NCI-H2029 treated with DMSO at 0.1 percent for 48 hours (cell line): Measurements from ENCODE around the gene CDKN1B.

Source experiments
- DNase-seq: peaks from one replicate; lab custom pipeline; 2025; lab: John Stamatoyannopoulos, UW

CDKN1B gene

DNA sequence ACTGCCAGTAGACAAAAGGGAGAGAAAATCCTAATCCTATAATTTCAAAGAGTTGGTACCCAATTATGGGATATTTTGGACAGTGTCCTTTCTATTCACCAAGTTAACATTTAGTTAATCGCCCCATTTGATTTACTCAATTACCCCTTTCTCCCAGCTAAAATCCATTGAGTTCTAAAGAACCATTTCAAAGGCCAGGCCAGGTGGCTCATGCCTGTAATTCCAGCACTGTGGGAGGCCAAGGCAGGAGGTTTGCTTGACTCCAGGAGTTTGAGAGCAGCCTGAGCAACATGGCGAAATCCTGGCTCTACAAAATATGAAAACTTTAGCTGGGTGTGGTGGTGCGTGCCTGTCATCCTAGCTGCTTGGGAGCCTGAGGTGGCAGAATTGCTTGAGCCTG, 15.7 kb upstream of the CDKN1B start:
- no peak for DNase-seq

GRCh38 chr12:12704593-12705230, 12.5 kb upstream of the CDKN1B start:
- peak; percentile 88 for DNase-seq

DNA sequence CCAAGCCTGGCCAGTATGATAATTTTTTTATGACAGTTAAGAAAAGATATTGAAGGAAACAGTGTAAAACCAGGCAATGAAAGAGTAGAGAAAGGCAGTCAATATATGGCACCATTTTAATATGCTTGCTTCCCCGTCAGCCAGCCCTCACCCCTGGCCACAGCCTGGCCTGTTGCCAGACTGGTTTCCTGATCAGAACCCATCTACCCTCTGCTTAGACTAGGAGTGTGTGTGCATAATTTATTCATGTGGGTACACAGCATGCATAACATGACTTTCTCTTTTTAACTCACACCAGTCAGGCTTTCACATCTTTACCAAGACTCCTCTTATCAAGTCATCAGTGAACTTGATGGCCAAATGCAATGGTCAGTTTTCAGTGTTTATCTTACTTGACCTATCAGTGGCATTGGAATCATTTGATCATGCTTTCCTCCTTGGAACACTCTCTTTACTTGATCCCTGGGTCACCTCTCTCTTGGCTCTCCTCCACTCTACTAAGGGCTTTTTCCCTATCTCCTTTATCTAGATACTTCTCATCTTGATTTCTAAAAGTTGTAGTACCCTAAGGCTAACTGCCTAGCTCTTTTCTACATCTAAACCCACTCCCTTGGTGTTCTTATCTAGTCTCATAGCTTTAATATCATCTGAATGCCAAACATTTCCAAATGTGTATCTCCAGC, 11.2 kb upstream of the CDKN1B start:
- DNase-seq: no peak

- no peak for DNase-seq
Observed at GRCh38 chr12:12713932-12714275, 3.3 kb upstream of the CDKN1B start.

DNA sequence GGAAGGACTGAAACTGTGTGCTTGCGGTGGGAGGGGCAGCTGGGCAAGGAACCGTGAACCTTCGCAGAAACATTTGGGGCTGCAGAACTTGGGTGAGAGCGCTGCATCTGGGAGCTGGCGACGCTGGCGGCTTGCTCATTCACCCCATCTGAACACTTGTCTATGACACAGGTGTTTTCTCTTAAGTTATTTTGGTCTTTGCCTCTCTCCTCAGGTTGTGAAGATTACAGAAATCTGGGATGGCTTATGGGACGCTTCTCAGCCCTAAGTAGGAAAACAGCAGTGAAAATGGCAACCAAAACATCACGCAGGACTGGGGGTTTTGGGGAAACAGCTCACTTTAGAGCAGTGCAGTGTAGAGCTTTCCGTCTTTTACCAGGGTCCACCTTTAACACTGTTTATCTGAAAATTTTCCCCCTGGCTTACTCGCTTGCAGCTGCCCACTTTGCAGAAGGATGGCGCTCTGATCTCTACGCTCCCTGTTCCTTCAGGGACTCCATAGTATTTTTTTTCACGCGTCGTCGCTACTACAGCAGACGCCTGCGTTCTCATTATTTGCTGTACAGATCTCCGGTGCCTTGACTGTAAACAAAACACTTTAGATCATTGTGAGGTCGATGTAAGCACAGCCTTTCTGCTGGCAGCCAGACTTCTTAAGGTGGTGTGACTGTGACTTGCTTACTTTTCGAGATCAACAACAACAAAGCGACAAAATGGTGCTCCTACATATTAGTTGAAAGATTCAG, 2.7 kb upstream of the CDKN1B start:
- DNase-seq: peak; percentile 57

GRCh38 chr12:12715128-12715458, 2.1 kb upstream of the CDKN1B start:
- no peak for DNase-seq

DNA sequence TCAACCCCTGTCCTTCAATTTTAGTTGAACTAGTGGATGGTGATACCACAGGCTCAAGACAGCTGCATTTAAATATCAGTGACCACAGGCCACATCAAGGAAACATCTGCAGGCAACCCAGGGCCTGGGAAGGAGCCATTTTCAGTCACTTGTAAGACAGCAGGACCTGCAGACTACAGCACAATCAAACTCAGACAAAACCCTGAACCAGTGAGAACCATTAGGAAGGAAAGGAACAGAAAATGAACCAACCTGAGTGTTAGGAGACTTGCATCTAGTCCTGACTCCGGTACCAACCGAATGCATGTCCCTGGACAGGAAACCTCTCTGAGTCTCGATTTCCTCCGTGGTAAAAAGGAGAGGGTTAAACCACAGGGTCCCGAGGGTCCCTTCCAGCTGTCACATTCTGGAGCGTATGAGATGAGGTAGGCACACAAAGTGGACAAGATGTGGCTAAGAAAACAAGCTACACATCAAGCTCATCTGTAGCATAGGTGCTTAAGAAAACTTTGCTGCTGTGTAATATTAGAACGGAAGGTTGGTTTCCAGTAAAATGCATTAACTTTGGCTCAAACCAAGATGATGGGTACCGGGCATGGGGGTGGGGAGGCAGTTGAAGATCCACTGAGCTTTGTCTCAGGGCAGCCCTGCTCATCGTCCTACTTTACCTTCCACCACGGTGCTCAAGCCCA, 1.6 kb upstream of the CDKN1B start:
- peak; percentile 10 for DNase-seq

DNA sequence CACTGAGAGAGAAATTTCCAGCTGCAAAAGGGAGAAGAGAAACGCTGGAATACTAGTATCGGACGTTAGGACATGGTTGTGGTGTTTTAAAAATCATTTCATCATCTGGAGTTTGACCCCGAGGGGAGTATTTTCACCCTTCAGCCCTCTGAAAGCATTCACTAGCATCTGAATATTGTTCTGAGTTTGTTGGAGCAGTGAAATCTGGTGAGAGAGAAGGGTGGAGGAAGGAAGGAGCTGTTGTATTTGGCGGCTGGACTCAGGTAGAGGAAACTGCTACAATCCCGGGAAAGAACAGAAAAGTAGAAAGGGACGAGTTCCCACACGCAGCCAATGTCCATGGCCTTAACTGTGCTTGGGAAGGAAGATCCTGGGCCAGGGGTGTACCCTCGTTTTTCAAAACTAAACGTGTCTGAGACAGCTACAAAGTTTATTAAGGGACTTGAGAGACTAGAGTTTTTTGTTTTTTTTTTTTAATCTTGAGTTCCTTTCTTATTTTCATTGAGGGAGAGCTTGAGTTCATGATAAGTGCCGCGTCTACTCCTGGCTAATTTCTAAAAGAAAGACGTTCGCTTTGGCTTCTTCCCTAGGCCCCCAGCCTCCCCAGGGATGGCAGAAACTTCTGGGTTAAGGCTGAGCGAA, 896 bp upstream of the CDKN1B start:
- DNase-seq: peak; percentile 38

DNA sequence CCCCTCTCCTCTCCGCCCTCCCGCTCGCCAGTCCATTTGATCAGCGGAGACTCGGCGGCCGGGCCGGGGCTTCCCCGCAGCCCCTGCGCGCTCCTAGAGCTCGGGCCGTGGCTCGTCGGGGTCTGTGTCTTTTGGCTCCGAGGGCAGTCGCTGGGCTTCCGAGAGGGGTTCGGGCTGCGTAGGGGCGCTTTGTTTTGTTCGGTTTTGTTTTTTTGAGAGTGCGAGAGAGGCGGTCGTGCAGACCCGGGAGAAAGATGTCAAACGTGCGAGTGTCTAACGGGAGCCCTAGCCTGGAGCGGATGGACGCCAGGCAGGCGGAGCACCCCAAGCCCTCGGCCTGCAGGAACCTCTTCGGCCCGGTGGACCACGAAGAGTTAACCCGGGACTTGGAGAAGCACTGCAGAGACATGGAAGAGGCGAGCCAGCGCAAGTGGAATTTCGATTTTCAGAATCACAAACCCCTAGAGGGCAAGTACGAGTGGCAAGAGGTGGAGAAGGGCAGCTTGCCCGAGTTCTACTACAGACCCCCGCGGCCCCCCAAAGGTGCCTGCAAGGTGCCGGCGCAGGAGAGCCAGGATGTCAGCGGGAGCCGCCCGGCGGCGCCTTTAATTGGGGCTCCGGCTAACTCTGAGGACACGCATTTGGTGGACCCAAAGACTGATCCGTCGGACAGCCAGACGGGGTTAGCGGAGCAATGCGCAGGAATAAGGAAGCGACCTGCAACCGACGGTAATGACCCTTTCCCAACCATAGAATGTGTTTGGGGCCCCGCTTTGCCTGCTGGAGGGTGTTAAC, 615 bp downstream of the CDKN1B start:
- DNase-seq: peak; percentile 21

DNA sequence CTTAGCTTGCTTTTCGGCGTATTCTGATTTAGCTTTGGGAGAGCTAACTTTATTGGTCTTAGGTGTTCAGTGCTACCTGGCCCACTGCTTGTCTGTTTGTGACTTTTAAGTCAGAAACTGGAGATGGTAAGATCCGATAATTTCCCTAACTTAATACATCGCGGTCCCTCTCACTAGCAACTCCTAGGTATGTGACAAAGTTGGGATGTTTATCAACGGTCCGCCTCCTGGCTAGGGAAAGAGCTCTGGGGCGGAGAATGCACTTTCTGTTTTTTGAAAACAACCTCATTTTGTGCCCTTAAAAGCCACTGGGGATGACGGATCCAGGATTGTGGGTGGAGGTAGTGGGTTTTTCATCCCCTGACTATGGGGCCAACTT, 1.2 kb downstream of the CDKN1B start:
- no peak for DNase-seq

DNA sequence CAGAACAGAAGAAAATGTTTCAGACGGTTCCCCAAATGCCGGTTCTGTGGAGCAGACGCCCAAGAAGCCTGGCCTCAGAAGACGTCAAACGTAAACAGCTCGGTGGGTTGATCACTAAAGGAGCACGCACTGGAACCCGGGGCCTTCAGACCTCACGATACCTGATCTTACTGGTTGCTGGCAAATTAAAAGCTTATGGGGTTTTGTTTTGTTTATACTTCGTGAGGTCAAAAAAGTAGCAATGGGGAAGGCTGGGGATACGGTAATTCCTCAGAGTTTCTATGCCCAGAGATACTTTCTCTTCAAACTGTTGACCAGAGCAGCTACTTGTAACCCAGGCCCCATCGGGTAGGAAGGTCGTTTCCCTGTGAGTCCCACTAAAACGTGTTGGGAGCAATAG, 1.7 kb downstream of the CDKN1B start:
- DNase-seq: peak; percentile 31

DNA sequence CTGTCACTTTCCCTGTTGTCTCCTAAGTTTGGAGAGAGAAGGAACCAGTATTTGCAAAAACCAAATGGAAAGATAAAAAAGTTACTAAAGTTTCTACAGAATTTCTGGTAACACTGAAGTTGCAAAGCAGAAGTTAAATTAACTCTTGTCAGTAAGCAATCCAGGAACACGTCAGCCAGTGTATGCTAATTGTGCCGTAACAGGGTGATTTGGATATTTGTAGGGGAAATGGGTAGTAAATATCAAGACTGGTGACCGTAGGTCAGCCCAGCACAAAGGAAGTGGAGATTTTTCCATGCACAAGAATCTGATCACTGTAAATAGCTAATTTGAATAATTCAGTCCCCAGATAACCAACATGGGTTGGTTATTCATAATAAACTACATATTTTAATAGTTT, 2.3 kb downstream of the CDKN1B start:
- DNase-seq: no peak

- no peak for DNase-seq
Observed at GRCh38 chr12:12720052-12720451, 2.9 kb downstream of the CDKN1B start.

- peak; percentile 40 for DNase-seq
Observed at GRCh38 chr12:12720672-12721161, 3.5 kb downstream of the CDKN1B start.

DNA sequence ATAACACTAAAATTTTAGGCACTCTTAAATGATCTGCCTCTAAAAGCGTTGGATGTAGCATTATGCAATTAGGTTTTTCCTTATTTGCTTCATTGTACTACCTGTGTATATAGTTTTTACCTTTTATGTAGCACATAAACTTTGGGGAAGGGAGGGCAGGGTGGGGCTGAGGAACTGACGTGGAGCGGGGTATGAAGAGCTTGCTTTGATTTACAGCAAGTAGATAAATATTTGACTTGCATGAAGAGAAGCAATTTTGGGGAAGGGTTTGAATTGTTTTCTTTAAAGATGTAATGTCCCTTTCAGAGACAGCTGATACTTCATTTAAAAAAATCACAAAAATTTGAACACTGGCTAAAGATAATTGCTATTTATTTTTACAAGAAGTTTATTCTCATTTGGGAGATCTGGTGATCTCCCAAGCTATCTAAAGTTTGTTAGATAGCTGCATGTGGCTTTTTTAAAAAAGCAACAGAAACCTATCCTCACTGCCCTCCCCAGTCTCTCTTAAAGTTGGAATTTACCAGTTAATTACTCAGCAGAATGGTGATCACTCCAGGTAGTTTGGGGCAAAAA, 4.1 kb downstream of the CDKN1B start:
- peak; percentile 56 for DNase-seq

GRCh38 chr12:12721814-12722434, 4.8 kb downstream of the CDKN1B start:
- DNase-seq: peak; percentile 47

GRCh38 chr12:12722435-12723148, 5.4 kb downstream of the CDKN1B start:
- peak; percentile 81 for DNase-seq

- peak; percentile 42 for DNase-seq
Observed at GRCh38 chr12:12723149-12723680, 6.0 kb downstream of the CDKN1B start.

- no peak for DNase-seq
Observed at GRCh38 chr12:12723681-12724420, 6.7 kb downstream of the CDKN1B start.
